ENCODE results near the gene EMSY.

DNA sequence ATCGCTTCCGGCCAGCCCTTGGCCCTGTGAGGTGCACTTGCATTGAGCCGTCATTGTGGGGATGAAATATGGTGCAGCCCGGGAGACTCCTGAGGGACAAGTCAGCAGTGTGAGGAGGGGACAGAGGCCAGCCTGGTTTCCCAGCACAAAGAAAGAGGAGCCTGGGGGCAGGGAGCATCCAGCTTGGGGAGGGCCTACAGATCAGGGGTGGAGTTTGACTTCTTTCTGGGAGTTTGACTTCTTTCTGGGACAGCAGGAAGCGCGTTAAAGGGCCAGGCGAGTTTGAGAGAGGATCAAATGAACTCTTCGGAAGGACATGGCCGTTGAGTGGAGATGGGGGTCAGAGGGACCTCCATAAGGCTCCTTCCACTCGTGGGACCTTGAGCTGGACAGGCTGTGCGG lies 133.8 kb downstream of the EMSY start:
- TF ChIP-seq, protein P1, sequence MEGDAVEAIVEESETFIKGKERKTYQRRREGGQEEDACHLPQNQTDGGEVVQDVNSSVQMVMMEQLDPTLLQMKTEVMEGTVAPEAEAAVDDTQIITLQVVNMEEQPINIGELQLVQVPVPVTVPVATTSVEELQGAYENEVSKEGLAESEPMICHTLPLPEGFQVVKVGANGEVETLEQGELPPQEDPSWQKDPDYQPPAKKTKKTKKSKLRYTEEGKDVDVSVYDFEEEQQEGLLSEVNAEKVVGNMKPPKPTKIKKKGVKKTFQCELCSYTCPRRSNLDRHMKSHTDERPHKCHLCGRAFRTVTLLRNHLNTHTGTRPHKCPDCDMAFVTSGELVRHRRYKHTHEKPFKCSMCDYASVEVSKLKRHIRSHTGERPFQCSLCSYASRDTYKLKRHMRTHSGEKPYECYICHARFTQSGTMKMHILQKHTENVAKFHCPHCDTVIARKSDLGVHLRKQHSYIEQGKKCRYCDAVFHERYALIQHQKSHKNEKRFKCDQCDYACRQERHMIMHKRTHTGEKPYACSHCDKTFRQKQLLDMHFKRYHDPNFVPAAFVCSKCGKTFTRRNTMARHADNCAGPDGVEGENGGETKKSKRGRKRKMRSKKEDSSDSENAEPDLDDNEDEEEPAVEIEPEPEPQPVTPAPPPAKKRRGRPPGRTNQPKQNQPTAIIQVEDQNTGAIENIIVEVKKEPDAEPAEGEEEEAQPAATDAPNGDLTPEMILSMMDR (IDR thresholded peaks at IDR 0.05), result no peak
- TF ChIP-seq POLR2A (IDR thresholded peaks at IDR 0.05), result no peak

All from Peyer's patch (tissue), 4 donors.